AG09319 (cell line): Measurements from ENCODE around the gene SLC34A3.

ENCODE experiments used
- DNase-seq: peaks from one replicate; pipeline ENCODE4 v3.0.0-alpha.2; 2010; ENCODE audit warnings: low read depth; ENCODE audit errors: extremely low read depth
- TF ChIP-seq, protein P1 (sequence below): IDR thresholded peaks from 2 replicates; pipeline ENCODE4 v1.5.1; 2011; ENCODE audit warnings: low read depth, mild to moderate bottlenecking, inconsistent platforms, low read length, moderate library complexity

Gene SLC34A3

DNA sequence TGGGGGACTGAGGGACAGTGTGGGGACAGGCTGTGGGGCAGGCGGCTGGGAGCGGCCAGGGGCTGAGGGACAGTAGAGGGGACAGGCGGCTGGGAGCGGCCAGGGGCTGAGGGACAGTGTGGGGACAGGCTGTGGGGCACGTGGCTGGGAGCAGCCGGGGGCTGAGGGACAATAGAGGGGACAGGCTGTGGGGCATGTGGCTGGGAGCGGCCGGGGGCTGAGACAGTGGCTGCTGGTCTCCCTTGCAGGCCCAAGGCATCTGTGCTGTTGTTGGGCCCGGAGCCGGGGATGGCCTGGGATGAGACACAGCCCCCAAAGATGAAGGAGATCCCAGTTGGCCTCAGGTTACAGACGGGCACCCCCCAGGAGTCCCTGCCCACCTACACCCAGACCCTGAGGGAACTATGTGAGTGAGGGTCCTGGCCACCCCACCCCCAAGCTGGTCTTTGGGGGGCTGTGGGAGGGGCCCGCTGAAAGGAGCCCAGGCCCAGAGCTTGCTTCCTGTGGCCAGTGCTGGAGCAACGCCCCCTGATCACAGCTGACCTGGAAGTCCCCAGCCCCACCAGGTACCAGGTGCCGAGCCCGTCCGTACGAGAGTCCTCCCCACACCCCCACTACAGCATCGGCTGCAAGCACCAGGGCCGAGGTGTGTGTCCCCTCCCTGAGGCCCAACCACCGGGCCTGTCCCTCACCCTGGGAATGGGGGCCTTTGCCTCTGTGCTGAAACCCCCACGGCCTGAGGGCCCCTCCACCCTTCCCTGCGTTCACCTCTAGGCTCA lies 21.0 kb downstream of the SLC34A3 start:
- TF ChIP-seq, protein P1, sequence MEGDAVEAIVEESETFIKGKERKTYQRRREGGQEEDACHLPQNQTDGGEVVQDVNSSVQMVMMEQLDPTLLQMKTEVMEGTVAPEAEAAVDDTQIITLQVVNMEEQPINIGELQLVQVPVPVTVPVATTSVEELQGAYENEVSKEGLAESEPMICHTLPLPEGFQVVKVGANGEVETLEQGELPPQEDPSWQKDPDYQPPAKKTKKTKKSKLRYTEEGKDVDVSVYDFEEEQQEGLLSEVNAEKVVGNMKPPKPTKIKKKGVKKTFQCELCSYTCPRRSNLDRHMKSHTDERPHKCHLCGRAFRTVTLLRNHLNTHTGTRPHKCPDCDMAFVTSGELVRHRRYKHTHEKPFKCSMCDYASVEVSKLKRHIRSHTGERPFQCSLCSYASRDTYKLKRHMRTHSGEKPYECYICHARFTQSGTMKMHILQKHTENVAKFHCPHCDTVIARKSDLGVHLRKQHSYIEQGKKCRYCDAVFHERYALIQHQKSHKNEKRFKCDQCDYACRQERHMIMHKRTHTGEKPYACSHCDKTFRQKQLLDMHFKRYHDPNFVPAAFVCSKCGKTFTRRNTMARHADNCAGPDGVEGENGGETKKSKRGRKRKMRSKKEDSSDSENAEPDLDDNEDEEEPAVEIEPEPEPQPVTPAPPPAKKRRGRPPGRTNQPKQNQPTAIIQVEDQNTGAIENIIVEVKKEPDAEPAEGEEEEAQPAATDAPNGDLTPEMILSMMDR = no peak
- DNase-seq = no peak

GRCh38 chr9:137252555-137253506 lies 22.1 kb downstream of the SLC34A3 start:
- TF ChIP-seq, protein P1 = no peak
- DNase-seq = no peak

- DNase-seq = no peak
- TF ChIP-seq, protein P1 = no peak
These were observed 23.3 kb downstream of the SLC34A3 start for GRCh38 chr9:137253717-137254623.

DNA sequence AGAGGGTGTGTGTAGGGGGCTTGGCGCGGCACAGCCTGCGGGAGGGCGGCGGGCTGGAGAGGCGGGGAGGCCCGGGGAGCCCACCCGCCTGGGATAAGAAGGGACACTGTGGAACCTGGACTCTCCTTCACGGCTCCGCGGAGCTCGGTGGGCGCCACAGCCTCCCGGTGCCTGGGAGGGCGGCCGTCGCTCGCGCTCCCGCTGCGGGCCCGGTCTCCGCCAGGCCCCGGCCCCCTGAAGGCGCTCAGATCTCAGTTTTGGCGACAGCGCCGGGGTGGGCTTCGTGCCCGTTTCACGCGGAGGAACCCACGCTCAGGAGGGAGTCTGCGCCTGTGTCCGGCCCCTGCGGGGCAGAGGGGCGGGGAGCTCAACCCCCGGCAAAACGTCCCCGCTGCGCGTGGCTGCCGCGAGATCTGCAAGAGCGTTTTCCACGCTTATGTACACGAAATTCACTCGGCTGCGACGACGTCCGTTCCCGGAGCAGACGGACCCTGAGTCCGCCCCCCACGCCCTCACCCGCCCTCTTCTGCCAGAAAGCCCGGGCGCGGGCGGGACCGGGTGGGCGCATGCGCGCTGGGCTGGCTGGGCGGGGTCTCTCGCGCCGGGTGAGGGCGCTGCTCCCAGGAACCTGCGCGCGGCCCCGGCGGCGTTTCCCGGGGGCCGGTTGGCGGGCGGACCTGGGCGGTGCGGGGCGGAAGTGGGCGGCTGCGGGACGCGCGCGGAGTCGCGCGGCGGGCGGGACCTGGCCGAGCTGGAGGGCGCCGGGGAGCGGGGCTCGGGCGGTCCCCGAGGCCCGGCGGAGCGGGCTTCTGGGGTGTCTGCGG lies 24.1 kb downstream of the SLC34A3 start, which contains the start of gene NELFB:
Gene NELFB (plus strand): TSS at position 704 of the 824 bp plus-strand sequence.
- peak; percentile 70 for DNase-seq
- TF ChIP-seq, protein P1 = no peak

DNA sequence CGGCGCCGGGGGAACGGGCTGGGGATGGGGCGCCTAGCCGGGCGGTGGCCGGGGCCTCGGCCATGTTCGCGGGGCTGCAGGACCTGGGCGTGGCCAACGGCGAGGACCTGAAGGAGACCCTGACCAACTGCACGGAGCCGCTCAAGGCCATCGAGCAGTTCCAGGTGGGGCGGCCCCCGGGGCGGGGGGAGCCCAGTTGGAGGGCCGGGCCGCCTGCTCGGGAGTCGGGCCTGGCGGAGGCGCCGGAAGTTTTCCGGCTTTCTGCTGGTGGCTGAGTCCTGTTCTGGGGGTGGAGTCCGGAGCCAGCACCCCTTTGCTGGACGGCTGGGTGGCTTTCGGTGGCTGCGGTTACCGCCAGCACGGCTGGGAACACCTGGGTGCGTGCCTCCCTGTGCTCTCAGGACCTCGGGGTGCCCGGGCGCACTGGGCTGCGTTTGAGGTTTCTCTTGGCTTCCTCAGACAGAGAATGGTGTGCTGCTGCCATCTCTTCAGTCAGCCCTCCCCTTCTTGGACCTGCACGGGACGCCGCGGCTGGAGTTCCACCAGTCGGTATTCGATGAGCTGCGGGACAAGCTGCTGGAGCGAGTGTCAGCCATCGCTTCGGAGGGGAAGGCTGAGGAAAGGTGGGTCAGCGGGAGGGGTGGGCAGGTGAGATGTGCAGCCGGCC lies 24.9 kb downstream of the SLC34A3 start:
- TF ChIP-seq, protein P1 = no peak
- no peak for DNase-seq

DNA sequence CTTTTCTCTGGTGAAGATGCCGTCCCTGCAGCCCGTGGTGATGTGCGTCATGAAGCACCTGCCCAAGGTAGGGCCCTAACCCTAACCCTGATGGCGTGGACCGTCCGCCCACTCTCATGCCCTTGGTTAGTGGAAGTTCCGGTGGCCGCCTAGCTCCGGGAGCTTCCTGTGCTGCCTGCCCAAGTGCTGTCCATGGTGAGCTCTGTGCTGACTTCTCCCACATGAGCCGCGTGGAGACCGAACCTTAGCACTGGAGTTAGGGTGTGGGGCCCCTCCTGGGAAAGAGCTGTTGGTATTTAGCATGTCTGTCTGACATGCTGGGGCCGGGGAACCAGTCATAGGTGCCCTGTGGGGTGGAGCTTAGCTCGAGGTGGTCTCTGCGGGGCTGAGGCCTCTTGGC lies 25.7 kb downstream of the SLC34A3 start:
- TF ChIP-seq, protein P1 = no peak
- no peak for DNase-seq
